ENCODE results near the gene NRP2.

- TF ChIP-seq, protein P1, sequence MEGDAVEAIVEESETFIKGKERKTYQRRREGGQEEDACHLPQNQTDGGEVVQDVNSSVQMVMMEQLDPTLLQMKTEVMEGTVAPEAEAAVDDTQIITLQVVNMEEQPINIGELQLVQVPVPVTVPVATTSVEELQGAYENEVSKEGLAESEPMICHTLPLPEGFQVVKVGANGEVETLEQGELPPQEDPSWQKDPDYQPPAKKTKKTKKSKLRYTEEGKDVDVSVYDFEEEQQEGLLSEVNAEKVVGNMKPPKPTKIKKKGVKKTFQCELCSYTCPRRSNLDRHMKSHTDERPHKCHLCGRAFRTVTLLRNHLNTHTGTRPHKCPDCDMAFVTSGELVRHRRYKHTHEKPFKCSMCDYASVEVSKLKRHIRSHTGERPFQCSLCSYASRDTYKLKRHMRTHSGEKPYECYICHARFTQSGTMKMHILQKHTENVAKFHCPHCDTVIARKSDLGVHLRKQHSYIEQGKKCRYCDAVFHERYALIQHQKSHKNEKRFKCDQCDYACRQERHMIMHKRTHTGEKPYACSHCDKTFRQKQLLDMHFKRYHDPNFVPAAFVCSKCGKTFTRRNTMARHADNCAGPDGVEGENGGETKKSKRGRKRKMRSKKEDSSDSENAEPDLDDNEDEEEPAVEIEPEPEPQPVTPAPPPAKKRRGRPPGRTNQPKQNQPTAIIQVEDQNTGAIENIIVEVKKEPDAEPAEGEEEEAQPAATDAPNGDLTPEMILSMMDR (IDR thresholded peaks at IDR 0.05), result no peak
- TF ChIP-seq EZH2 (IDR thresholded peaks at IDR 0.05; ENCODE audit: borderline replicate concordance, insufficient read depth, low read depth, low read length, poor library complexity, severe bottlenecking), result no peak
These were observed 50.0 kb downstream of the NRP2 start for GRCh38 chr2:205732314-205732713.

Measured in B cell (primary cell).